H9 (cell line): ENCODE data around the gene TDRKH. TPM values are rescaled to one million over a fixed set of nuclear protein-coding genes. Genes with fewer than 3 reads are reported as not detected.
A peak's percentile ranks its signal among the peaks of the same experiment; 100 is the strongest.

Source experiments
- DNase-seq: peaks from one replicate; pipeline ENCODE4 v3.0.0-alpha.2; 2017
- H2AFZ ChIP-seq: one replicate; pipeline ENCODE4 v1.6.1; 2013; ENCODE audit warnings: mild to moderate bottlenecking, low read length, control low read depth, moderate library complexity
- H2AK5ac ChIP-seq: 2 replicates; pipeline ENCODE4 v1.6.1; 2013; ENCODE audit warnings: low read length, control low read depth, mixed read lengths; ENCODE audit not compliant: insufficient read length
- H2BK120ac ChIP-seq: one replicate; pipeline ENCODE4 v1.6.1; 2013; ENCODE audit warnings: low read depth, mild to moderate bottlenecking, low read length, control low read depth, inconsistent platforms; ENCODE audit not compliant: poor library complexity, severe bottlenecking
- H2BK12ac ChIP-seq: 2 replicates; pipeline ENCODE4 v1.6.1; 2013; ENCODE audit warnings: low read length, control low read depth, mixed read lengths, low read depth; ENCODE audit not compliant: insufficient read length
- H2BK15ac ChIP-seq: 2 replicates; pipeline ENCODE4 v1.6.1; 2013; ENCODE audit warnings: low read depth, low read length, control low read depth
- H2BK20ac ChIP-seq: one replicate; pipeline ENCODE4 v1.6.1; 2013; ENCODE audit warnings: low read depth, mild to moderate bottlenecking, low read length, control low read depth, inconsistent platforms; ENCODE audit not compliant: poor library complexity, severe bottlenecking
- H2BK5ac ChIP-seq: 2 replicates; pipeline ENCODE4 v1.6.1; 2013; ENCODE audit warnings: low read length, control low read depth, mixed read lengths; ENCODE audit not compliant: insufficient read length
- H3K14ac ChIP-seq: 2 replicates; pipeline ENCODE4 v1.6.1; 2013; ENCODE audit warnings: low read length, control low read depth; ENCODE audit not compliant: insufficient read depth
- H3K18ac ChIP-seq: 2 replicates; pipeline ENCODE4 v1.6.1; 2013; ENCODE audit warnings: low read depth, mild to moderate bottlenecking, mixed read lengths, low read length, control low read depth; ENCODE audit not compliant: insufficient read length
- H3K23ac ChIP-seq: 2 replicates; pipeline ENCODE4 v1.6.1; 2013; ENCODE audit warnings: low read length, control low read depth, mixed read lengths, low read depth; ENCODE audit not compliant: insufficient read length
- H3K23me2 ChIP-seq: 2 replicates; pipeline ENCODE4 v1.6.1; 2013; ENCODE audit warnings: low read depth, mild to moderate bottlenecking, mixed read lengths, low read length, control low read depth; ENCODE audit not compliant: insufficient read length, poor library complexity, severe bottlenecking
- H3K27ac ChIP-seq: 2 replicates; pipeline ENCODE4 v1.5.1; 2013; ENCODE audit warnings: low read length, control low read depth, mixed read lengths, low read depth; ENCODE audit not compliant: insufficient read length
- H3K27me3 ChIP-seq: 2 replicates; pipeline ENCODE4 v1.6.1; 2013; ENCODE audit warnings: low read length, control low read depth, inconsistent platforms; ENCODE audit not compliant: insufficient read depth
- H3K4ac ChIP-seq: 2 replicates; pipeline ENCODE4 v1.6.1; 2013; ENCODE audit warnings: low read depth, mild to moderate bottlenecking, control low read depth, inconsistent platforms, low read length, moderate library complexity
- H3K4me1 ChIP-seq: 2 replicates; pipeline ENCODE4 v1.6.1; 2013; ENCODE audit warnings: low read length, control low read depth, inconsistent platforms; ENCODE audit not compliant: insufficient read depth
- H3K4me2 ChIP-seq: 2 replicates; pipeline ENCODE4 v1.6.1; 2013; ENCODE audit warnings: low read length, control low read depth, mixed read lengths; ENCODE audit not compliant: insufficient read length, insufficient read depth
- H3K56ac ChIP-seq: 2 replicates; pipeline ENCODE4 v1.6.1; 2013; ENCODE audit warnings: low read depth, mild to moderate bottlenecking, mixed read lengths, low read length, control low read depth; ENCODE audit not compliant: insufficient read length
- H3K79me1 ChIP-seq: 2 replicates; pipeline ENCODE4 v1.6.1; 2013; ENCODE audit warnings: low read depth, mild to moderate bottlenecking, moderate library complexity, low read length, control low read depth, inconsistent platforms; ENCODE audit not compliant: insufficient read depth, poor library complexity, severe bottlenecking
- H3K79me2 ChIP-seq: 2 replicates; pipeline ENCODE4 v1.6.1; 2013; ENCODE audit warnings: low read length, control low read depth, inconsistent platforms; ENCODE audit not compliant: insufficient read depth
- H3K9ac ChIP-seq: 2 replicates; pipeline ENCODE4 v1.6.1; 2013; ENCODE audit warnings: low read length, control low read depth, mixed read lengths; ENCODE audit not compliant: insufficient read length; ENCODE audit errors: extremely low read depth
- H3K9me3 ChIP-seq: one replicate; pipeline ENCODE4 v1.6.1; 2013; ENCODE audit warnings: low read depth, low read length, inconsistent platforms; ENCODE audit not compliant: control insufficient read depth
- H3T11ph ChIP-seq: one replicate; pipeline ENCODE4 v1.6.1; 2013; ENCODE audit warnings: mild to moderate bottlenecking, low read length, control low read depth, inconsistent platforms
- H4K20me1 ChIP-seq: one replicate; pipeline ENCODE4 v1.6.1; 2013; ENCODE audit not compliant: control insufficient read depth, insufficient read length, insufficient read depth
- H4K5ac ChIP-seq: 2 replicates; pipeline ENCODE4 v1.6.1; 2013; ENCODE audit warnings: low read depth, mild to moderate bottlenecking, mixed read lengths, low read length, control low read depth; ENCODE audit not compliant: insufficient read length
- H4K8ac ChIP-seq: replicated peaks from 2 replicates; pipeline ENCODE4 v1.6.1; 2013; ENCODE audit warnings: low read length, control low read depth, mixed read lengths, low read depth; ENCODE audit not compliant: insufficient read length
- H4K91ac ChIP-seq: 2 replicates; pipeline ENCODE4 v1.6.1; 2013; ENCODE audit warnings: low read depth, mild to moderate bottlenecking, moderate library complexity, mixed read lengths, low read length, control low read depth; ENCODE audit not compliant: insufficient read length
- H3K27ac Mint-ChIP-seq, 3 experiments: 2 replicates in 2 of 3; 3 replicates in 1 of 3; pipeline ENCODE4 v1.8.0; 2020 to 2021; ENCODE audit warnings: mixed read lengths in 3 of 3, mild to moderate bottlenecking in 1 of 3, moderate library complexity in 1 of 3
- H3K27me3 Mint-ChIP-seq: 2 replicates; pipeline ENCODE4 v1.8.0; 2021; ENCODE audit warnings: low read depth, mild to moderate bottlenecking, moderate library complexity, mixed read lengths
- H3K36me3 Mint-ChIP-seq, 3 experiments: 2 replicates in 2 of 3; 3 replicates in 1 of 3; pipeline ENCODE4 v1.8.0; 2020 to 2021; ENCODE audit warnings: low read depth in 3 of 3, mixed read lengths in 3 of 3; ENCODE audit not compliant: insufficient read depth in 1 of 3
- H3K4me1 Mint-ChIP-seq, 2 experiments: 2 replicates each; pipeline ENCODE4 v1.8.0; 2020; ENCODE audit warnings: mixed read lengths in 2 of 2
- H3K4me3 Mint-ChIP-seq, 2 experiments: 2 replicates in 1 of 2; 3 replicates in 1 of 2; pipeline ENCODE4 v1.8.0; 2020 to 2021; ENCODE audit warnings: mild to moderate bottlenecking in 2 of 2, mixed read lengths in 2 of 2, moderate library complexity in 1 of 2
- H3K9me3 Mint-ChIP-seq, 2 experiments: 2 replicates in 1 of 2; 3 replicates in 1 of 2; pipeline ENCODE4 v1.8.0; 2020; ENCODE audit warnings: mild to moderate bottlenecking in 2 of 2, mixed read lengths in 2 of 2, moderate library complexity in 1 of 2
- CTCF ChIP-seq: fragments of 200-600 bp; sonication (generic); conservative IDR thresholded peaks from 3 replicates; pipeline ENCODE4 v1.8.0; 2021; ENCODE audit warnings: antibody characterized with exemption, mild to moderate bottlenecking
- WGBS: extraction: QIAGEN DNeasy Blood & Tissue Kit; methylation state at CpG from one replicate; pipeline ENCODE4 v1.1.7; 2013; ENCODE audit warnings: missing lambda C conversion rate, low lambda C conversion rate, mixed read lengths; ENCODE audit not compliant: insufficient read length; ENCODE audit errors: extremely low coverage; 5-methylcytosine and 5-hydroxymethylcytosine counted together
- total RNA-seq: library from RNA; stranded (reverse); gene quantifications from 2 replicates; pipeline ENCODE4 v1.2.1, GENCODE V29; 2021

TDRKH gene
- total RNA-seq, 1 experiment from 2014 or later: 24.0 TPM

GRCh38 chr1:151723726-151724370 is 66.5 kb downstream of the TDRKH start:
- H3T11ph ChIP-seq: no peak overlapping the region
- no peak overlapping the region for H2BK120ac ChIP-seq
- Mint-ChIP-seq H3K4me1 (peaks cover 40 to 50% of the 10 kb centered on the region in 2 experiments), H3K9me3 (no peaks in the 10 kb centered on the region), H3K36me3 (no peaks in the 10 kb centered on the region), H3K4me3 (no peak overlapping the region; a peak in 2 of 5 replicates), H3K27me3 (peaks cover 71% of the 10 kb centered on the region), H3K27ac (peak overlapping the region in 1 of 3 experiments; percentile 86; a peak in 3 of 7 replicates)
- no peak overlapping the region for H4K5ac ChIP-seq
- H3K9ac ChIP-seq: no peak overlapping the region
- no peak overlapping the region for H4K8ac ChIP-seq
- DNase-seq: no peak
- H3K56ac ChIP-seq: no peak overlapping the region
- no peaks in the 10 kb centered on the region for H3K79me2 ChIP-seq
- H2BK5ac ChIP-seq: no peak overlapping the region
- no peak overlapping the region for H2BK15ac ChIP-seq
- H3K9me3 ChIP-seq: no peaks in the 10 kb centered on the region
- no peak overlapping the region for H2AK5ac ChIP-seq
- no peak overlapping the region for H3K4me2 ChIP-seq
- no peak overlapping the region for H3K27ac ChIP-seq
- no peak overlapping the region for H3K14ac ChIP-seq
- H3K4me1 ChIP-seq: peaks cover 5% of the 10 kb centered on the region; the same call in 1 of the 2 replicates
- H3K27me3 ChIP-seq: peaks cover 15% of the 10 kb centered on the region; the same call in 1 of the 2 replicates
- no CpG with 5 or more reads among the region's 3 CpGs for WGBS
- no peak for TF ChIP-seq CTCF
- H3K23me2 ChIP-seq: peaks cover 9% of the 10 kb centered on the region
- no peak overlapping the region for H4K91ac ChIP-seq
- H3K18ac ChIP-seq: no peak overlapping the region
- no peak overlapping the region for H3K23ac ChIP-seq
- H2BK20ac ChIP-seq: no peak overlapping the region
- no peak overlapping the region for H2BK12ac ChIP-seq
- no peak overlapping the region for H2AFZ ChIP-seq
- no peak overlapping the region for H3K4ac ChIP-seq
- no peaks in the 10 kb centered on the region for H3K79me1 ChIP-seq
- no peaks in the 10 kb centered on the region for H4K20me1 ChIP-seq

Other genes with a start within 250 kb of the TDRKH start
- gene SNX27, start 178.4 kb downstream of the TDRKH start, total RNA-seq: 48.9 and 53.3 TPM in 2 replicates
- 0.90 and 1.0 TPM in 2 replicates for gene CELF3, start 73.7 kb downstream of the TDRKH start, total RNA-seq
- 1.4 TPM in 1 of 2 replicates, not detected in the other for gene RIIAD1, start 69.0 kb downstream of the TDRKH start, total RNA-seq
- gene MRPL9, start 27.0 kb downstream of the TDRKH start, total RNA-seq: 100 and 102 TPM in 2 replicates
- gene LINGO4, start 14.9 kb upstream of the TDRKH start, total RNA-seq: not detected in 2 replicates
- 0.46 and 0.52 TPM in 2 replicates for gene RORC, start 41.3 kb upstream of the TDRKH start, total RNA-seq
- 0.79 and 0.86 TPM in 2 replicates for gene C2CD4D, start 49.3 kb upstream of the TDRKH start, total RNA-seq
- not detected in 2 replicates for gene THEM5, start 63.2 kb upstream of the TDRKH start, total RNA-seq
- 8.8 and 10.5 TPM in 2 replicates for gene THEM4, start 119.0 kb upstream of the TDRKH start, total RNA-seq
- gene S100A10, start 203.4 kb upstream of the TDRKH start, total RNA-seq: 160 and 162 TPM in 2 replicates
- 302 and 303 TPM in 2 replicates for gene S100A11, start 246.5 kb upstream of the TDRKH start, total RNA-seq